AG08395 (cell line): ENCODE measurements around the gene COX4I2.
A peak's percentile ranks its signal among the peaks of the same experiment; 100 is the strongest.
"Not testable (repeated sequence)": the region's sequence is repeated elsewhere in the genome, so short reads cannot be mapped to it uniquely, and the experiment has no call there.

Experiments used
- DNase-seq: peaks from one replicate; pipeline ENCODE4 v3.0.0; 2012; ENCODE audit warnings: mixed read lengths, low spot score

The COX4I2 gene

DNA sequence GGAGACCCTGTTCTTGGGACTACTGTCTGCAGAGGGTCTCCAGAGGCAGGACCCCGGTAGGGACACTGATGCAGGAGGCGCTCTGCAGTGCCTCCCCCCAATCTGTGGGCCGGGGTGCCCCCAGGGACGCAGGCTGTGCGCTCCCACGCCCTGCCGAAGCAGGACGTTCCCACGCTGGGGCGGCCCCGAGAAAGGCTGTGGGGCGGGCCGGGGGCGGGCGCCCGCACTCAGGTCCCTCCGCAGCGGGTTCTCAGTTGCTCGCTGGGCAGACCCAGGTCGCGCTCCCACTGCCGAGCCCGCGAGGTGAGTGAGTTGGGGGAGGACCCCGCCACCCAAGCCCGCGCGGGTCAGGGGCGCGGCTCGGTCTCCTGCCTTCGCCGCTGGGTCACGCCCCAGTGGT is at the start of gene COX4I2:
Gene COX4I2 (plus strand): TSS at position 253 of the 400 bp plus-strand sequence. CDS start 1,106 bp downstream, outside the sequence.
- no peak for DNase-seq

DNA sequence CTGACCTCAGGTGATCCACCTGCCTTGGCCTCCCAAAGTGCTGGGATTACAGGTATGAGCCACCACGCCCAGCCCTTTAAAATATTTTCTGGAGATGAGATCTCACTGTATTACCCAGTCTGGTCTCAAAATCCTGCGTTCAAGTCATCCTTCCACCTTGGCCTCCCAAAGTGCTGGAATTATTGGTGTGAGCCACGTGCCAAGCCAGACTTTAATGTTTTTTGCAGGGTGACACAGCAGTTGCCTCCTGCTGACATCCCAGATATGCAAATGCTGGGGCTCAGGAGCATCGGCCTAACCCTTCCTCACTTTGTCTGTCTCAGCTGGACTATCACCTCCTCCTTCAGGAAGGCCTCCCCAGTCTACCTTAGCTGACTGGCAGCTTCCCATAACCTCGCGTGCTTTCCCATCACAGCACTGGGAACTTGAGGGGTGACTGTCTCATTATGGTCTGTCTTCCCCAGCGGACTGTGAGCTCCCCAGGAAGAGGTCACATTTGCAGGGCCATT is 46.9 kb upstream of the COX4I2 start:
- no peak for DNase-seq

DNA sequence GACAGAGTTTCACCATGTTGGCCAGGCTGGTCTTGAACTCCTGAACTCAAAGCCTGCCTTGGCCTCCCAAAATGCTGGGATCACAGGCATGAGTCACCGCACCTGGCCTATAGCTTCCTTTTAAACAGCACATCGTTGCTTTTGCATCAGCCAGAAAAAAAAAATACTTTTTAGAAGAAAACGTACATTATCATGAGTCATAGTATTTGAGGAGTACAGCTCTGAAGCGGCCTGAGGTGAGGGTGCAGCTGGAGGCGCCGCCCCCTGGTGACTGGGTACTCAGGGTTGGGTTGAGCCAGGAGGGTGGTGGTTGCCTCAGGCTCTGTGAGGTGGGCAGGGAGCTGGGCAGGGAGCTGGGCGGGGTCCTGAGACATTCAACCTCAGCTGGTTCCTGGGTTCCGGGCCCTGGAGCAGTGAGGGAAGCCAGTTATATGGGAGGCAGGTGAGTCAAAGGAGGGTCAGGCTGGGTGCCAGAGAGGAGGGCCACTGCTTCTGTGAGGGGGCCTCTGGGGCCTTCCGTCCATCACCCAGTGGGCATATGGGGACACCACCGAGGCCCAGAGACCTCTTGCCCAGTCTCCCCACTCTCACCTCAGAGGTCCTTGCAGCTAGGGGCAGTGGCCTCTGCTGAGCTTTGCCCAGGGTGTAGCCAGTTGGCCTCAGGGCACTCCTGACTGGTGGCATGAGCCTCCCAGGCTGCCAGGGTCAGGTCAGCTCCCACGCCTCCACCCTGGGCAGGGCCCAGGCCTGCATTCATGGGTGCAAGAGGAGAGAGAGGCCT is 44.3 kb upstream of the COX4I2 start:
- peak; percentile 51 for DNase-seq

DNA sequence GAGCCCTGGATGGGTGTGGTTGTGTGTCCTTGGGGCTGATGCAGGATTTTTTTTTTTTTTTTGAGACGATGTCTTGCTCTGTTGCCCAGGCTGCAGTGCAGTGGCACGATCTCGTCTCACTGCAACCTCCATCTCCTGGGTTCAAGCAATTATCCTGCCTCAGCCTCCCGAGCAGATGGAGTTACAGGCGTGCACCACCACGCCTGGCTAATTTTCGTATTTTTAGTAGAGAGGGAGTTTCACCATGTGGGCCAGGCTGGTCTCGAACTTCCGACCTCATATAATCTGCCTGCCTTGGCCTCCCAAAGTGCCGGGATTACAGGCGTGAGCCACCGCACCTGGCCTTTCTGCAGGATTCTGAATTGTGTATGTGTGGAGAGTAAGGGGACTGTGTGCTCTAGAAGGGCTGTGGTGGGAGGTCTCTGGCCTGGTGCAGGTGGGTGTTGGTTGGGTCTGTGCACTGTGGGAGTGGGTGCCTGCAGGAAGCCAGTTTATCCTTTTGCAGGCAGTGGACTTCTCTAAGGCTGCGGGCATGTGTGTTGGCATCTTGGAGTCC is 43.6 kb upstream of the COX4I2 start:
- no peak for DNase-seq

DNA sequence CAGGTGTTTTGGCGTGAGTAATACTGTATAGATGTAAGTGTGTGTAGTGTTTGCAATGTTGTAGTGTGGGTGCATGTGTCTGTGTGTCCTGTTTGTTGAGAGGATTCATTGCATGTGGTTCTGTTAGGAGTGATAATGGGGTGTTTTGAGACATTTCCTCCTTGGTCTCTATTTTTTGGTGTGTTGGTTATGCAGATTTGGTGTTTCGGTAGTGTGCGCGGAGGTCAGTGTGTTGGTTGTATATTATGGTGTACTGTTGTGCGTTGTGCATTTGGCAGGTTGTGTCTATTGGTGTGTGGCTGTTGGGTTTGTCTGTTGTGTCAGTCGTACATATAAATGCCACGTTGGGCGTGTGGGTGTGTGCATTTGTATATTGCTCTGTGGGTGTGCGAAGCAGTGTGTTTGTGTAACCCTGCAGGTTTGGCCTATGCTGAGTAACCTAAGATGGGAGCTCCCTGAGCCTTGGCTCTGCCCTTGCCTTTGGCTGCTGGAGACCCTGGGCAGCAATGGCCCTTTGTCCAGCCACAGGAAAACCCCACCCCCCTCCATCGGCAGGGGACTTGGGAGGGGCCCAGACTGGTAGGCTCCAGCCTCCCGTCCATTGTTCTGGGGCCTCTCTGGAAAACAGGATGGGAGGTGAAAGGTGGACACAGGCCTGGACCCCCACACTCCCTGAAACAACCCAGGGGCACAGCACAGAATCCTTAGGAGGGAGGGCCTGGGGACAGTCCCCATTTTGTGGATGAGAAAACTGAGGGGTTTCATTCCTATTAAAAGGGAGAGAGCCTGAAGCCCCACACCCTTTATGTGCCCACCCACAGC is 42.9 kb upstream of the COX4I2 start:
- no peak for DNase-seq

DNA sequence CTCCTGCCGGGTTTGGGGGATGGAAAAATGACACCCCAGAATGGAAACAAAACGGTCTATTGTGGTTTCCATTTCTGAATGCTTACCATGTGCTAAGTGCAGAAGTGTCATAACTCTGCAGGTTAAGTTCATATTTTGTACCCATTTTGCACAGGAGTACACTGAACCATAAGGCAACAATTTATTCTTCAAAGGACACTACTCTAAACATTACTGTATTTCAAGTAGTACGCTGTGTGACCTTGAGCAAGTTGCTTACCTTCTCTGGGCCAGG is 42.4 kb upstream of the COX4I2 start:
- DNase-seq, result no peak

DNA sequence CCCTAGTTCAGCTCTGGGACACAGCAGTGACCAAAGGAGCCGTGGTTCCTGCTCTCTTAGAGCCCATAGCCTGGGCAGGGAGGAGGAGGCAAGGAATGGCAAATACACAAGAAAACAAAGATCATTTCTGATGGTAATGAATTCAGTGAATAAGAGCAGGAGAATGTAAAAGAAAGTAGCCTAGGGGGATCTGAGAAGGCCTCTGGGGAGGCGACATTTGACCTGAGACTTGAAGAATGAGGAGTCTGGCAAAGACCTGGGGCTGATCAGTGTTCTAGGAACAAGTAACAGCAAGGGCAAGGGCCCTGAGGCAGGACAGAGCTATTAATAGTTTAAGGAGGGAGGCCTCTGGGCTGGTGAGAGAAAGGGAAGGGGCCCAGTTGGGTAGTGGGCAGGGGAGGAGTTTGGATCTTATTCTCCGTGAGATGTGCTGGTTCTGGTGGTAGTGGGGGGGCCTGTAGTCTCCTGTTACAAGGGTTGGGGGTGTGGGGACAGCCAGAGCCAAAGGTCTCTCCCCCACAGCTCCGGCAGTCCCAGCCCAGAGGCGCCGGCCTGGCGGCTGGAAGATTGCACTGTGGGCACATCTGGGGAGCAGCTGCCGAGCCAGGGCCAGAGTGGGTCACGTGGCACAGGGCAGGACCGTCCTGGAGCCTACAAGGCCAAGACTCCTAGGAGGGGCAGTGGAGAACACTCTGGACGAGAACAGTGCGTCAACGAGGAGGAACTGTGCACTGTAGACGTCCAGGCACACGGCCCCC is 41.9 kb upstream of the COX4I2 start:
- DNase-seq, result peak; percentile 93

DNA sequence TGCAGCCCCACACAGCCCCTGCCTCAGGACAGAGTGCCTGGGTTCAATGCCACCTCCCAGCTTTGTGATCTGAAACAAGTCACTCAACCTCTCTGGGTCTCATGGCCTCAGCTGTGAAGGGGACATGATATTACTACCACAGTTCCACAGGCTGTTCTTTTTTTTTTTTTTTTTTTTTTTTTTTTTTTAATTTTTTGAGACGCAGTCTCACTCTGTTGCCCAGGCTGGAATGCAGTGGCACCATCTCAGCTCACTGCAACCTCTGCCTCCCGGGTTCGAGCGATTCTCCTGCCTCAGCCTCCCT is 41.3 kb upstream of the COX4I2 start:
- DNase-seq, result not testable (repeated sequence)

DNA sequence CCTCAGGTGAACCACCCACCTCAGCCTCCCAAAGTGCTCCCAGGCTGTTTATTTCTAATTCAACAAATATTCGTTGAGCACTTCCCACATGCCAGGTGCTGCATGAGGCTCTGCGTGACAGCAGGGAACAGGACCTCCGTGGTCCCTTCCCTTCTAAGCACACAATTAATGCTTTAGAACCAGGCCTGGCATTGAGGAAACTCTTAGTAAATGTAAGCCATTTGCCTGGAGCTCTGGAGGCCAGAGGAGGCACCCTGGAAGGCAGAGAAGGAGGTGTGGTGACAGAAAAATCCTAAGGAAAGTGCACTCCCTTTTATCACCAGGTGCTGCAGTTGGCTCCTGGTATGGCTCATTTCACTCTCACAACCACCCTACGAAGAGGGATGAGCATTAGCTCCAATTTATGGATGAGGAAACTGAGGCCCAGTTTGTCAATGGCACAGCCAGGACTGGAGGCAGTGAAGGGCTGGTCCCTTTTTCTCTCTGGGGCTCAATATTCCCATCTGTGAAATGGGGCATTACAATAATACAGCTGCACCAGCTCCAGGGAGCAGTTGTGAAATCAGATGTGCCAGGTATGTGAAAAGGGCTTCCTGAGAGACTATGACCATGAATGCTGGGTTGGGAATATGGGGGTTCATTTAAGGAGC is 40.8 kb upstream of the COX4I2 start:
- peak; percentile 0 for DNase-seq

DNA sequence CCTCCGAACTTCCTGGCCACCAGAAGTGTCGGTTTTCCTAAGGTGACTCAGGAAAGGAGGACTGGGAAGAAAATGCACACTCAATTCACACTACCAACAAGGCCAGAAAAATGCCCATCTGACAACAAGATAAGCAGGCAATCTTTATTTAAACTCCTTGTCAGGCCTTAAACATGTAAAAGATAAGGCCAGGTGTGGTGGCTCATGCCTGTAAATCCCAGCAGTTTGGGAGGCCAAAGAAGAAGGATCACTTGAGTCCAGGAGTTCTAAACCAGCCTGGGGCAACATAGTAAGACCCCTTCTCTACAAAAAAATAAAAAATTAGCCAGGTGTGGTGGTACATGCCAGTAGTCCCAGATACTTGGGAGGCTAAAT is 40.2 kb upstream of the COX4I2 start:
- DNase-seq, result no peak

DNA sequence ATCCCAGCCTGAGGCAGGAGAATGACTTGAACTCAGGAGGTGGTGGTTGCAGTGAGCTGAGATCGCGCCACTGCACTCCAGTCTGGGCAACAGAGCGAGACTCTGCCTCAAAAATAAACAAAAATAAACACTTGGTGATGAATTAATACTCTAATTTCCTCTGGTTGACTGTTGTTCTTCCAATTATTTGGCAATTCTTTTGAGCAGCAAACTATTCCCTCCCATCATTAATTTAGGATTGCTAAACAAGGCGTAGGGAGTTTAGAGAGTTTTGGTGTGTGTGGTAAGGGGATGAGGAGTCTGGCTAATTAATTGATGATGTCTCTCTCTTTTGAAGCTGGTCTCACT is 35.3 kb upstream of the COX4I2 start:
- no peak for DNase-seq

DNA sequence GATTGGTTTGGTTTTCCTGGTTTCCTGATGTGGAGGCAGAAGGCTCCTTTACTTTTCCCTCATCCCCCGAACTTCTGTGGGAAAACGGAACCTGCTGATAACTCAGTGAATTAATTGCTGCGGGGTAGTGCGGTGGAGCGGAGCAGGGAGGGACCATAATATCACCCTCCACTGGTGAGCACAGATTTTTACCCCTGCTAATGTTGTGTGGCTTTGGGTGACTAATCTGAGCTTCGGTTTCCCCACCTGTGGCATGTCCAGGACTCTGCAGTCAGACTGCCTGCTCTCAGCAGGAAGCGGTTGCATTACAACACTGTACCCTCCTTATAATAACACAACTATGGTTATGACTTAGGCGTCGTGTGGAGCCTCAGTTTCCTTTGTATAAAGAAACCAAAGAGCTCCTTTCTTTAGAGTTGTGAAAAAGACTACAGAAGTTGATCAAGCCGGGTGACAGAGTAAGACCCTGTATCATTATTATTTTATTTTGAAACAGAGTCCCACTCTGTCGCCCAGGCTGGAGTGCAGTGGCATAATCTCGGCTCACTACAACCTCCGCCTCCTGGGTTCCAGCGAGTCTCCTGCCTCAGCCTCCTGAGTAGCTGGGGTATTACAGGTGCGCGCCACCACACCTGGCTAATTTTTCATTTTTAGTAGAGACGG is 34.8 kb upstream of the COX4I2 start:
- peak; percentile 40 for DNase-seq

DNA sequence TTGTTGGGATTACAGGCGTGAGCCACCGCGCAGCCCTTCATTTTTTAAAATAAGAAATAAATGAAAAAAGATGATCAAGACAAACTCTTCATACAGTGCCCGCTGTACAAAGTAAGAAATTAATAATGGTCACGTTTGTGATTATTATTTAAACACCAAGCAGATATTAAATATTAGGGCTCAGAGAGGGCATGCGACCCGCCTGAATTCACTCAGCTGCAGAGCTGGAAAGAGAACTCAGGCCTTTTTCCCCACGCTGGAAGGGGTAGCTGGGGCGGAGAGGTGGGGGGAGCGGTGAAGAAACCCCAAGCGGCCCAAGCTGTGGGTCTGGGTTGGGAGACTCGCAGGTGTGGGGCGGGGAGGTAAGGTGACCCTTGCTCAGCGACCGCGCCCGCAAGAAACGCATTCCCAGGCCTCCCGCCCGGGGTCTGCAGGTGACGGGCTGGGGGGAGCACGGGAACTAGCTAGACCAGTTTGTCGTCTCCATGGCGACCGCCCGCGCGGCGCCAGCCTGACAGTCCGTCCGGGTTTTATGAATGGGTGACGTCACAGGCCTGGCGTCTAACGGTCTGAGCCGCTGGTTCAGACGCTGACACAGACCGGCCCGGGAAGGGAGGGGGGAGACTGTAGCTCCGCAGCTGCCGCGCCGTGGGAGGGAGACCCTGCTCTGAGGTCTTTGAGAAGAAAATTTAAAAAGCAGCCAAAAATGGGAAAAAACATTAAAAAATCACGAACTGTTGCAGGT is 33.7 kb upstream of the COX4I2 start:
- DNase-seq, result peak; percentile 88

DNA sequence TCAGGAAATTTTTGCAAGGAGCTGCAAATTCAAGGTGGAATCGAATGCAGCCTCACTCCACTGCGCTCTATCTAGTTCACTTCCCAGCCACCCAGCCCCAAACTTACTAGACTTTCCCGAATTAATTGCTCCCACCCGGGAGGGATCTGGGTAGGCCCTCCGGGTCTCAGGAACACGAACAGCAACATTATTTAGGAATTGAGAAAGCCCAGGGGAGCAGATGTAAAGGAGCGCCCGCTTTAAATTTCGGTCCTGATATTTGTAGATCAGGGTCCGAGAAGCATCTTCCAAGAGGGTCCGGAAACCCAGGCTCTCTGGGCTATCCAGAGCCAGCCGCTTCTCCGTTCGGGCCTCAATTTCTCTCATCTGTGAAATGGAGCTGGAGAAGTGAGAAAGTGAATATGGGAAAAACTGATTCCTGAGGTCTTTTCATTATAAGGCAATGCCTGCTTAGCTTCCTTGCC is 33.1 kb upstream of the COX4I2 start:
- no peak for DNase-seq

DNA sequence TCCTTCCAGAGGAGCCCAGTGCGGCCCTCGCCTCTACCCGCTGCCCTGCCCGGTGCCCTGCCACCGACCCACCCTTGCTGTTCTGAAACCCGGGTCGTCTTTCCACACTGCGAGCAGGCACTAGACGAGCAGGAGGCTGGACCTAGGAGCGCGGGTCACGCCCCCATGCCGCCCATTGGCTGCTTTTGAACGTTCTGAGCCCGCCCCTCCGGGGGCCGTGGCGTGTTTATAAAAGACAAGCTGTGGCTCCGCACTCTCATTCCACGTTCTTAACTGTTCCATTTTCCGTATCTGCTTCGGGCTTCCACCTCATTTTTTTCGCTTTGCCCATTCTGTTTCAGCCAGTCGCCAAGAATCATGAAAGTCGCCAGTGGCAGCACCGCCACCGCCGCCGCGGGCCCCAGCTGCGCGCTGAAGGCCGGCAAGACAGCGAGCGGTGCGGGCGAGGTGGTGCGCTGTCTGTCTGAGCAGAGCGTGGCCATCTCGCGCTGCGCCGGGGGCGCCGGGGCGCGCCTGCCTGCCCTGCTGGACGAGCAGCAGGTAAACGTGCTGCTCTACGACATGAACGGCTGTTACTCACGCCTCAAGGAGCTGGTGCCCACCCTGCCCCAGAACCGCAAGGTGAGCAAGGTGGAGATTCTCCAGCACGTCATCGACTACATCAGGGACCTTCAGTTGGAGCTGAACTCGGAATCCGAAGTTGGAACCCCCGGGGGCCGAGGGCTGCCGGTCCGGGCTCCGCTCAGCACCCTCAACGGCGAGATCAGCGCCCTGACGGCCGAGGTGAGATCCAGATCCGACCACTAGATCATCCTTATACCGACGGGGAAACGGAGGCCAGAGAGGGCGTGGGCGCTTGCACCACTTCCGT is 32.4 kb upstream of the COX4I2 start, which contains the start of gene ID1:
Gene ID1 (plus strand): TSS at position 259 of the 871 bp plus-strand sequence. CDS start 99 bp downstream, at position 358.
- DNase-seq, result peak; percentile 95

DNA sequence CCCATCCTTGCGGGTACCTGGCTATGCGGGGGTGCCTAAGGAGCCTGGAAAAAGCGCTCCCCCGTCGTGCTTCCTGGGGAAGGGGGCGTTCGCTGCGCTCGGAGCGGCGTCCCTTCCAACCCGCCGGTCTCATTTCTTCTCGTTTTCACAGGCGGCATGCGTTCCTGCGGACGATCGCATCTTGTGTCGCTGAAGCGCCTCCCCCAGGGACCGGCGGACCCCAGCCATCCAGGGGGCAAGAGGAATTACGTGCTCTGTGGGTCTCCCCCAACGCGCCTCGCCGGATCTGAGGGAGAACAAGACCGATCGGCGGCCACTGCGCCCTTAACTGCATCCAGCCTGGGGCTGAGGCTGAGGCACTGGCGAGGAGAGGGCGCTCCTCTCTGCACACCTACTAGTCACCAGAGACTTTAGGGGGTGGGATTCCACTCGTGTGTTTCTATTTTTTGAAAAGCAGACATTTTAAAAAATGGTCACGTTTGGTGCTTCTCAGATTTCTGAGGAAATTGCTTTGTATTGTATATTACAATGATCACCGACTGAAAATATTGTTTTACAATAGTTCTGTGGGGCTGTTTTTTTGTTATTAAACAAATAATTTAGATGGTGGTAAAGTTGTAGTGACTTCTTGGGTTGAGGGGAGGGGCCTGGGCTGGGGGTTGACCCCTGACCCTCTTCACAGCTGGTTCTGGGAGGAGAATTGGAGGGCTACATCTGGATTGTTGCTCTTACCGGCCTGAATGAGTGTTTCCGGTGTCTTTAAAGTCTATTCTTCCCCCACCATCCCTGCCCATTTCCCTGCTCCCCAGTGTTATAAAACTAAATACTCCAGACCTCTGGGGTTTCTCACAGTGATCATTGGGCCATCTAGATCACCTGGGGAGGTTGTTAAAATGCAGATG is 31.6 kb upstream of the COX4I2 start:
- no peak for DNase-seq

DNA sequence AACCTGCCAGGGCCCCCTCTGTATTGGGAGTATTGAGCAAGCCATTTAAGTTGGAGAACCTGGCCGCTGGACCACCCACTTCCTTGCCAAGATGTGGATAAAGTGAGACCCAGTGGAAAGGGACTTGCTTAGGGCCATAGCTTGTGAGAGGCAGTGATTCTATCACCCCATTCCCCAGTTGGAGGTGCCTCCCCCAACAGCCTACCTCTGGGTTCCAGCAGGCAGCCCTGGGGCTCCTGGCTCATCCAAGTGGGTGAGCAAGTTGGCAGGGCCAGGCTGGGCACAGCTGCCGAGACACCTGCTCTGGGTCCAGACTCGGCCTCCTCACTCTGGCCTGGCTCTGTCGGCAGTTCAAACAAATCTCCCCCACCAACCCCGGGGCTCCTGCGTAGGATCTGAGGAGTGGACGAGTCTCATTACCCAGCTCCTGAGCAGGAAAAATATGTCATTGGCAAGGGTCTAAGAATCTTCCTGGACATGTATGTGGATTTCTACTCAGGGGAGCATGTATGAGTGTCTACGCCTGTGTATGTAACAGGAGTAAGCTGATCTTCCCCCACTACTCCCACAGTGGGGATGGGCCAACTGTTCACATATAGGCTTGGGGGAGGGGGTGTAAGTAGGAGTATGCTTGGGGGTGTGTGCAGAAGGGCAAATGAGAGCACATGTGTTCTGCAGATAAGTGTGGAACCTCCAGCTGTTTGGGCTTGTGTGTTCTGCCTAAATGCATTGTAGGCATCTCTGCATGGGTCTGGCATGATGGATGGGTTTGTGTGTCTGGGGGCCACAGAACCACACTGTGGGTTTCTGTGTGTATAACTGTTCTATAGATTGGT is 30.7 kb upstream of the COX4I2 start:
- DNase-seq, result peak; percentile 59
